HEK293 (cell line): ENCODE measurements around the gene ATPAF2.

Experiments
- CTCF ChIA-PET: fragments of 350-600 bp; formaldehyde crosslinking; extraction: SDS; loops from one replicate; lab custom pipeline; 2021; ENCODE audit warnings: antibody characterized with exemption; lab: Yijun Ruan, JAX
- POLR2A ChIA-PET: fragments of 300-600 bp; formaldehyde crosslinking; extraction: SDS; loops from one replicate; lab custom pipeline; 2020; ENCODE audit warnings: antibody characterized with exemption, inconsistent platforms; lab: Yijun Ruan, JAX
- H3K27ac ChIP-seq: fragments of 200-500 bp; sonication (Bioruptor generic); 2 replicates; pipeline ENCODE4 v1.5.1; 2014; ENCODE audit warnings: low read depth, low read length, control low read depth, inconsistent platforms; ENCODE audit errors: extremely low read depth
- H3K36me3 ChIP-seq, 2 experiments: fragments of 200-500 bp in 1 of 2; sonication (Bioruptor generic) in 1 of 2; 1 replicate in 1 of 2; 2 replicates in 1 of 2; pipeline ENCODE4 v1.5.1; 2014 to 2017; ENCODE audit warnings: inconsistent platforms in 2 of 2, low read length in 2 of 2; ENCODE audit not compliant: control insufficient read depth in 2 of 2, insufficient read depth in 1 of 2
- H3K4me1 ChIP-seq: fragments of 200-500 bp; sonication (Bioruptor generic); 2 replicates; pipeline ENCODE4 v1.5.1; 2014; ENCODE audit warnings: mild to moderate bottlenecking, low read length, inconsistent platforms; ENCODE audit not compliant: control insufficient read depth, insufficient read depth
- H3K4me3 ChIP-seq: 2 replicates; pipeline ENCODE4 v1.5.1; 2011; ENCODE audit warnings: low read depth, mild to moderate bottlenecking, control low read depth, low read length, moderate library complexity
- H3K9me3 ChIP-seq: fragments of 200-500 bp; sonication (Bioruptor generic); 2 replicates; pipeline ENCODE4 v1.5.1; 2014; ENCODE audit warnings: low read depth, low read length, inconsistent platforms; ENCODE audit not compliant: control insufficient read depth, insufficient read depth
- ATF2 ChIP-seq: fragments of 450-650 bp; formaldehyde crosslinking; IDR thresholded peaks from 2 replicates; pipeline ENCODE4 v1.5.1; 2016; ENCODE audit warnings: missing biosample characterization, missing genetic modification characterization, low read depth
- GFI1B ChIP-seq: fragments of 450-650 bp; formaldehyde crosslinking; IDR thresholded peaks from 2 replicates; pipeline ENCODE4 v1.5.1; 2016; ENCODE audit warnings: missing biosample characterization, missing genetic modification characterization
- GLI2 ChIP-seq: fragments of 450-650 bp; formaldehyde crosslinking; IDR thresholded peaks from 2 replicates; pipeline ENCODE4; 2017; ENCODE audit warnings: missing biosample characterization, missing genetic modification characterization, low read depth, borderline replicate concordance
- GLI4 ChIP-seq: fragments of 450-650 bp; formaldehyde crosslinking; IDR thresholded peaks from 2 replicates; pipeline ENCODE4 v1.5.1; 2016; ENCODE audit warnings: missing biosample characterization, missing genetic modification characterization
- HIC1 ChIP-seq: fragments of 450-650 bp; formaldehyde crosslinking; IDR thresholded peaks from 2 replicates; pipeline ENCODE4 v1.5.1; 2016; ENCODE audit warnings: missing biosample characterization, missing genetic modification characterization
- MZF1 ChIP-seq: fragments of 450-650 bp; formaldehyde crosslinking; IDR thresholded peaks from 2 replicates; pipeline ENCODE4 v1.5.1; 2017; ENCODE audit warnings: missing biosample characterization, missing genetic modification characterization, borderline replicate concordance
- SALL2 ChIP-seq: fragments of 450-650 bp; formaldehyde crosslinking; IDR thresholded peaks from 2 replicates; pipeline ENCODE4 v1.5.0; 2017; ENCODE audit warnings: missing biosample characterization, mild to moderate bottlenecking, missing genetic modification characterization, borderline replicate concordance
- ZBTB48 ChIP-seq: fragments of 450-650 bp; formaldehyde crosslinking; IDR thresholded peaks from 2 replicates; pipeline ENCODE4 v1.5.1; 2016; ENCODE audit warnings: missing biosample characterization, missing genetic modification characterization
- ZBTB7A ChIP-seq: fragments of 450-650 bp; formaldehyde crosslinking; IDR thresholded peaks from 2 replicates; pipeline ENCODE4 v1.5.1; 2016; ENCODE audit warnings: low read depth, missing biosample characterization, missing genetic modification characterization
- ZEB2 ChIP-seq: fragments of 450-650 bp; formaldehyde crosslinking; IDR thresholded peaks from 2 replicates; pipeline ENCODE4 v1.5.1; 2016; ENCODE audit warnings: missing biosample characterization, missing genetic modification characterization
- ZNF121 ChIP-seq: fragments of 450-650 bp; formaldehyde crosslinking; IDR thresholded peaks from 2 replicates; pipeline ENCODE4 v1.5.1; 2016; ENCODE audit warnings: missing biosample characterization, missing genetic modification characterization
- ZNF138 ChIP-seq: fragments of 450-650 bp; formaldehyde crosslinking; IDR thresholded peaks from 2 replicates; pipeline ENCODE4 v1.5.1; 2016; ENCODE audit warnings: missing biosample characterization, missing genetic modification characterization, borderline replicate concordance
- ZNF140 ChIP-seq: fragments of 450-650 bp; formaldehyde crosslinking; IDR thresholded peaks from 2 replicates; pipeline ENCODE4 v1.5.1; 2016; ENCODE audit warnings: missing biosample characterization, missing genetic modification characterization
- ZNF155 ChIP-seq: fragments of 450-650 bp; formaldehyde crosslinking; IDR thresholded peaks from 2 replicates; pipeline ENCODE4 v1.5.1; 2016; ENCODE audit warnings: missing biosample characterization, missing genetic modification characterization
- ZNF202 ChIP-seq: fragments of 450-650 bp; formaldehyde crosslinking; IDR thresholded peaks from 2 replicates; pipeline ENCODE4 v1.5.1; 2016; ENCODE audit warnings: missing biosample characterization, missing genetic modification characterization, borderline replicate concordance
- ZNF211 ChIP-seq: fragments of 450-650 bp; formaldehyde crosslinking; IDR thresholded peaks from 2 replicates; pipeline ENCODE4 v1.5.1; 2016; ENCODE audit warnings: low read depth, missing biosample characterization, missing genetic modification characterization
- ZNF23 ChIP-seq: fragments of 450-650 bp; formaldehyde crosslinking; IDR thresholded peaks from 2 replicates; pipeline ENCODE4 v1.5.1; 2016; ENCODE audit warnings: missing biosample characterization, missing genetic modification characterization, borderline replicate concordance
- ZNF266 ChIP-seq: fragments of 450-650 bp; formaldehyde crosslinking; IDR thresholded peaks from 2 replicates; pipeline ENCODE4 v1.5.1; 2016; ENCODE audit warnings: missing biosample characterization, missing genetic modification characterization, low read depth
- ZNF423 ChIP-seq: fragments of 450-650 bp; formaldehyde crosslinking; IDR thresholded peaks from 2 replicates; pipeline ENCODE4 v1.5.1; 2016; ENCODE audit warnings: missing biosample characterization, missing genetic modification characterization
- ZNF488 ChIP-seq: fragments of 450-650 bp; formaldehyde crosslinking; IDR thresholded peaks from 2 replicates; pipeline ENCODE4 v1.5.1; 2016; ENCODE audit warnings: missing biosample characterization, missing genetic modification characterization
- ZNF510 ChIP-seq: fragments of 450-650 bp; formaldehyde crosslinking; IDR thresholded peaks from 2 replicates; pipeline ENCODE4 v1.5.1; 2018; ENCODE audit warnings: mild to moderate bottlenecking, missing genetic modification characterization, missing biosample characterization; ENCODE audit not compliant: insufficient replicate concordance
- ZNF645 ChIP-seq: fragments of 450-650 bp; formaldehyde crosslinking; IDR thresholded peaks from 2 replicates; pipeline ENCODE4; 2016; ENCODE audit warnings: missing biosample characterization, missing genetic modification characterization
- ZNF701 ChIP-seq: fragments of 450-650 bp; formaldehyde crosslinking; IDR thresholded peaks from 2 replicates; pipeline ENCODE4 v1.5.1; 2016; ENCODE audit warnings: missing biosample characterization, missing genetic modification characterization
- ZSCAN23 ChIP-seq: fragments of 450-650 bp; formaldehyde crosslinking; IDR thresholded peaks from 2 replicates; pipeline ENCODE4 v1.5.1; 2016; ENCODE audit warnings: missing biosample characterization, missing genetic modification characterization

ATPAF2 gene

GRCh38 chr17:17976931-17977570 lies 61.9 kb downstream of the ATPAF2 start (continued):
- no peak for TF ChIP-seq MZF1 (tag by site-specific recombination)
- no peak for TF ChIP-seq ATF2 (tag by site-specific recombination)
- no peak for TF ChIP-seq ZNF23 (tag by site-specific recombination)
- TF ChIP-seq GLI2 (tag by site-specific recombination), result no peak
- no peak for TF ChIP-seq ZNF138 (tag by site-specific recombination)
- no peak for TF ChIP-seq ZNF121 (tag by site-specific recombination)
- TF ChIP-seq ZNF645 (tag by site-specific recombination), result no peak
- TF ChIP-seq HIC1 (tag by site-specific recombination), result no peak
- no peak for TF ChIP-seq GFI1B (tag by site-specific recombination)

- no peak for TF ChIP-seq ZNF211 (tag by site-specific recombination)
- TF ChIP-seq ZNF202 (tag by site-specific recombination), result no peak
- no peak for TF ChIP-seq ZNF701
- TF ChIP-seq ZNF155 (tag by site-specific recombination), result no peak
- no peak for TF ChIP-seq ZNF645 (tag by site-specific recombination)
- TF ChIP-seq ZNF423 (tag by site-specific recombination), result no peak
- TF ChIP-seq ZNF510 (tag by site-specific recombination), result no peak
- no peak for TF ChIP-seq ZSCAN23 (tag by site-specific recombination)
- no peak for TF ChIP-seq ZNF488
- TF ChIP-seq SALL2, result no peak
- TF ChIP-seq ZEB2, result no peak
- no peak for TF ChIP-seq ZBTB7A (tag by site-specific recombination)
- TF ChIP-seq GLI4 (tag by site-specific recombination), result no peak
- TF ChIP-seq ZBTB48 (tag by site-specific recombination), result no peak
- TF ChIP-seq ZNF140, result no peak
- no peak for TF ChIP-seq ZNF266 (tag by site-specific recombination)
- Histone ChIP-seq H3K36me3 (no peaks in the 10 kb centered on the region), H3K27ac (no peak overlapping the region), H3K4me3 (no peak overlapping the region), H3K9me3 (no peaks in the 10 kb centered on the region), H3K4me1 (peaks cover 15% of the 10 kb centered on the region)
- CTCF ChIA-PET, result interaction anchor here (0.9 to 1.2 kb wide), 2 partner anchors 9 to 84 kb away, joined by 6 to 7 read pairs; no protein-coding TSS in a partner anchor
- POLR2A ChIA-PET, result interaction anchor here (0.6 kb wide), 1 partner anchor 23 kb away, joined by 5 read pairs; no protein-coding TSS in a partner anchor
Observed at GRCh38 chr17:17975436-17975835, 63.5 kb downstream of the ATPAF2 start.
